ENCODE measurements around the gene SH3BP4. TPM values are rescaled to one million over a fixed set of nuclear protein-coding genes. Genes with fewer than 3 reads are reported as not detected.

Gene SH3BP4
- 6.5 TPM for total RNA-seq

GRCh38 chr2:234951664-234952269, at the start of gene SH3BP4:
Gene SH3BP4, plus strand, starts transcription at chr2:234952017. Its CDS starts 82,986 bp downstream, at chr2:235035003.
- FAIRE-seq, result no peak
- peak; percentile 92 to 94 for DNase-seq (ENCODE audit: low spot score in 2 of 2)

GRCh38 chr2:234904785-234905184, 47.0 kb upstream of the SH3BP4 start:
- DNase-seq (ENCODE audit: low spot score in 2 of 2) (no peak), FAIRE-seq (no peak)

- no peak for DNase-seq (ENCODE audit: low spot score in 2 of 2)
- FAIRE-seq, result no peak
Measured at GRCh38 chr2:234905547-234906265, 46.1 kb upstream of the SH3BP4 start.

- FAIRE-seq (no peak), DNase-seq (ENCODE audit: low spot score in 2 of 2) (no peak)
Measured at GRCh38 chr2:234910186-234910679, 41.6 kb upstream of the SH3BP4 start.

- DNase-seq (ENCODE audit: low spot score in 2 of 2), result no peak
- no peak for FAIRE-seq
Measured at GRCh38 chr2:234911271-234911670, 40.5 kb upstream of the SH3BP4 start.

GRCh38 chr2:234912437-234912836, 39.4 kb upstream of the SH3BP4 start:
- DNase-seq (ENCODE audit: low spot score in 2 of 2), result no peak
- peak; percentile 23 for FAIRE-seq

- DNase-seq (ENCODE audit: low spot score in 2 of 2) (no peak), FAIRE-seq (no peak)
Measured at GRCh38 chr2:234913208-234913626, 38.6 kb upstream of the SH3BP4 start.

- DNase-seq (ENCODE audit: low spot score in 2 of 2) (peak in 1 of 2 donors; percentile 17), FAIRE-seq (peak; percentile 53)
Measured at GRCh38 chr2:234914371-234915154, 37.3 kb upstream of the SH3BP4 start.

GRCh38 chr2:234916674-234917073, 35.1 kb upstream of the SH3BP4 start:
- no peak for FAIRE-seq
- DNase-seq (ENCODE audit: low spot score in 2 of 2), result no peak

- no peak for DNase-seq (ENCODE audit: low spot score in 2 of 2)
- no peak for FAIRE-seq
Measured at GRCh38 chr2:234917211-234917975, 34.4 kb upstream of the SH3BP4 start.

GRCh38 chr2:234919711-234920110, 32.1 kb upstream of the SH3BP4 start:
- FAIRE-seq (no peak), DNase-seq (ENCODE audit: low spot score in 2 of 2) (no peak)

- DNase-seq (ENCODE audit: low spot score in 2 of 2), result no peak
- no peak for FAIRE-seq
Measured at GRCh38 chr2:234920836-234921235, 31.0 kb upstream of the SH3BP4 start.

- no peak for DNase-seq (ENCODE audit: low spot score in 2 of 2)
- FAIRE-seq, result no peak
Measured at GRCh38 chr2:234929002-234929401, 22.8 kb upstream of the SH3BP4 start.

- FAIRE-seq (no peak), DNase-seq (ENCODE audit: low spot score in 2 of 2) (no peak)
Measured at GRCh38 chr2:234930397-234930796, 21.4 kb upstream of the SH3BP4 start.

GRCh38 chr2:234931371-234931770, 20.4 kb upstream of the SH3BP4 start:
- FAIRE-seq, result no peak
- no peak for DNase-seq (ENCODE audit: low spot score in 2 of 2)

GRCh38 chr2:234932591-234933168, 19.1 kb upstream of the SH3BP4 start:
- DNase-seq (ENCODE audit: low spot score in 2 of 2), result no peak
- FAIRE-seq, result no peak

GRCh38 chr2:234935311-234935710, 16.5 kb upstream of the SH3BP4 start:
- FAIRE-seq, result no peak
- DNase-seq (ENCODE audit: low spot score in 2 of 2), result no peak

- no peak for FAIRE-seq
- DNase-seq (ENCODE audit: low spot score in 2 of 2), result no peak
Measured at GRCh38 chr2:234939576-234939975, 12.2 kb upstream of the SH3BP4 start.

GRCh38 chr2:234939996-234940395, 11.8 kb upstream of the SH3BP4 start:
- DNase-seq (ENCODE audit: low spot score in 2 of 2) (no peak), FAIRE-seq (no peak)

- no peak for DNase-seq (ENCODE audit: low spot score in 2 of 2)
- no peak for FAIRE-seq
Measured at GRCh38 chr2:234940527-234940926, 11.3 kb upstream of the SH3BP4 start.
